AG04450 (cell line): ENCODE data around the gene C20orf173. TPM values are rescaled to one million over a fixed set of nuclear protein-coding genes. Genes with fewer than 3 reads are reported as not detected.

ENCODE experiments used
- CTCF ChIA-PET: fragments of 300-600, 350-600 bp; formaldehyde crosslinking; extraction: SDS; loops from one replicate; lab custom pipeline; 2022; ENCODE audit warnings: antibody characterized with exemption, inconsistent platforms; lab: Charles Lee
- POLR2A ChIA-PET: fragments of 350-600 bp; formaldehyde crosslinking; extraction: SDS; loops from one replicate; lab custom pipeline; 2021; ENCODE audit warnings: antibody characterized with exemption, inconsistent platforms; lab: Yijun Ruan, JAX
- DNase-seq: peaks from one replicate; pipeline ENCODE4 v3.0.0-alpha.2; 2011; ENCODE audit warnings: low read depth, low spot score
- H3K27ac ChIP-seq: one replicate; pipeline ENCODE4 v1.5.1; 2012; ENCODE audit warnings: low read depth, low read length, control low read depth
- H3K27me3 ChIP-seq: one replicate; pipeline ENCODE4 v1.6.0; 2012; ENCODE audit warnings: low read length; ENCODE audit not compliant: control insufficient read depth, insufficient read depth
- H3K4me3 ChIP-seq: 2 replicates; pipeline ENCODE4 v1.5.1; 2011; ENCODE audit warnings: mild to moderate bottlenecking, low read depth, low read length, control low read depth
- H3K9me3 ChIP-seq: 2 replicates; pipeline ENCODE4 v1.5.1; 2012; ENCODE audit warnings: low read length; ENCODE audit not compliant: control insufficient read depth, insufficient read depth
- CTCF ChIP-seq: IDR thresholded peaks from 2 replicates; pipeline ENCODE4 v1.5.1; 2011; ENCODE audit warnings: low read depth, low read length, control low read depth, inconsistent platforms
- polyA plus RNA-seq: library from polyadenylated mRNA; depleted of rRNA; stranded (reverse); fragments of >200 nt; gene quantifications from 2 replicates; pipeline ENCODE4 v1.2.3, GENCODE V29; 2011

Gene C20orf173
- polyA plus RNA-seq, 1 experiment = not detected

- peak; percentile 71 for TF ChIP-seq CTCF
- Histone ChIP-seq H3K4me3 (no peak overlapping the region), H3K27me3 (no peaks in the 10 kb centered on the region), H3K9me3 (no peaks in the 10 kb centered on the region), H3K27ac (no peak overlapping the region)
- ChIA-PET POLR2A (interaction anchor here (0.7 kb wide), 1 partner anchor 448 kb away, joined by 5 read pairs; no protein-coding TSS in a partner anchor), CTCF (interaction anchor here (0.9 to 1.7 kb wide), 4 partner anchors 11 to 158 kb away, joined by 3 to 5 read pairs (median 3); no protein-coding TSS in a partner anchor)
- no peak for DNase-seq
These were observed 17.5 kb downstream of the C20orf173 start for GRCh38 chr20:35511814-35512420.

DNA sequence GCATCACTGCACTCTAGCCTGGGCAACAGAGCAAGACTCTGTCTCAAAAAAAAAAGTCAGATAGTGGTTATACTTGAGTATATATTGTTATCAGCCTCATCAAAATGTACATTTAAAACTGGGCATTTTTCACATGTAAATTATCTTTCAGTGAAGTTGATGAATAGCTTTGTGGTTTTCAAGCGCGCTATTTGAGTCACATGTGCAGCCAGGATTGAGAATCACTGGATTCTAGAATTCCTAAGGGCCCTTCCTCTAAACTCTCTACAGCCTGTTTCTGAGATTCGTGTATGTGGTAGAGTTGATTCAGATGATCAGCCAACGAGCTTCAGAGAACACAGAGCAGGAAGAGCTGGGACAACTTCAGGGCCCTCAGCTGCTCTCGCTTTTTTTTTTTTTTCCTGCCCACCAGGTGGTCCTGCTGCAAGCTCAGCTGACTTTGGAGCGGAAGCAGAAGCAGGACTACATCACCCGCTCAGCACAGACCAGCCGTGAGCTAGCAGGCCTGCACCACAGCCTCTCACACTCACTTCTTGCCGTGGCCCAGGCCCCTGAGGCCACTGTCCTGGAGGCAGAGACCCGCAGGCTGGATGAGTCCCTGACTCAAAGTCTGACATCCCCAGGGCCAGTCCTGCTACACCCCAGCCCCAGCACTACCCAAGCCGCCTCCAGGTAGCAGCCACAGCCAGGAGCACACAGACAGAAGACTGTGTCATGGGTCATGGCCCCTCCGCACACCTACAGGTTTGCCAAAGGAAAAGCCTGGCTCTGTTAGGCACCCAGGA, 18.3 kb downstream of the C20orf173 start:
- DNase-seq = no peak
- H3K9me3 ChIP-seq = no peaks in the 10 kb centered on the region
- no peak overlapping the region for H3K4me3 ChIP-seq
- no peak for TF ChIP-seq CTCF
- H3K27ac ChIP-seq = no peak overlapping the region
- ChIA-PET CTCF (interaction anchor here (1.4 to 1.5 kb wide), 2 partner anchors 137 to 482 kb away, joined by 3 read pairs; no protein-coding TSS in a partner anchor), POLR2A (interaction anchor here (0.6 kb wide), 1 partner anchor 153 kb away, joined by 3 read pairs; no protein-coding TSS in a partner anchor)
- no peaks in the 10 kb centered on the region for H3K27me3 ChIP-seq

GRCh38 chr20:35508493-35509218, 20.8 kb downstream of the C20orf173 start:
- no peak for TF ChIP-seq CTCF
- ChIA-PET CTCF (no interaction called here), POLR2A (no interaction called here)
- no peak for DNase-seq
- Histone ChIP-seq H3K27me3 (no peaks in the 10 kb centered on the region), H3K27ac (no peak overlapping the region), H3K4me3 (no peak overlapping the region), H3K9me3 (no peaks in the 10 kb centered on the region)

DNA sequence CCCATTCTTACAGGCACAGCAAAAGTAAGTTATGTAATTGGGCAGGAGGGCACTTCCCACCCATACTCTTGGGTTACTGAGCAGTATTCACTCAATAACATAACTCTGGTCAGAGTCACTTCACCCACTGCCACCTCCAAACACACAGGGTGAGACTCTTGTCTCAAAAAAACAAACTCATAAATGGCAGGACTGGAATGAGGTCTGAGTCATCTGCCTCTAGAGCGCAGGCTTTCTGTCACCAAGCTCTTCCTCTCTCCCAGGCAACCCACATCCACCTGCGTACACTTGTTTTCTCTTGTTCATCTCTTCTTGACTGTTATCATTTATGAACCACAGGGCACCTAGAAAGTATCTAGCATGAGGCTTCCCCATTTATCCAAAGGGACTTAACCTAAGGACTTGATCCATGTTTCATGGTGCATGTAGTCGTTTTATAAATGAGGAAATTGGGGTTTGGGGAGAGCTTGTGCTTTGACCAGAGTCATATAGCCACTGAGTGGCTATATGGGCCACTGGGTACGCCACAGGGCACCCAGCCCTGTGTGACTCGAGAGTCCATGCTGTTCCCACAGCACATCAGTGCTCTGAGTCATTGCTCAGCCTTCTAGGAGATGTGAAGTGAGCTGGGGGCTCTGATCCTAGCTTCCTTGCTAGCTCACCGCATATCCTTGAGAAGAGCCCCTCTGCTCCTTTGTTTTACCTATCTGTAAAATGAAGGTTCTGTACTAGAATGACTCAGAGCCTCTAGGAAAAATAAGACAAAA, 22.4 kb downstream of the C20orf173 start:
- Histone ChIP-seq H3K4me3 (no peak overlapping the region), H3K27me3 (no peaks in the 10 kb centered on the region), H3K27ac (no peak overlapping the region), H3K9me3 (no peaks in the 10 kb centered on the region)
- DNase-seq = no peak
- TF ChIP-seq CTCF = no peak
- ChIA-PET POLR2A (no interaction called here), CTCF (interaction anchor here (1.0 kb wide), 1 partner anchor 411 kb away, joined by 3 read pairs; no protein-coding TSS in a partner anchor)
